H1 (cell line): ENCODE measurements around the gene ACHE. TPM values are rescaled to one million over a fixed set of nuclear protein-coding genes. Genes with fewer than 3 reads are reported as not detected.

Source experiments
- CTCF ChIA-PET: fragments of 300-600 bp; sonication (Branson Sonifier 250); formaldehyde crosslinking; loops from one replicate; lab custom pipeline; 2021; ENCODE audit not compliant: partially characterized antibody; lab: Charles Lee
- POLR2A ChIA-PET: fragments of 300-600 bp; sonication (Branson Sonifier 250); formaldehyde crosslinking; loops from one replicate; lab custom pipeline; 2021; ENCODE audit warnings: inconsistent platforms; ENCODE audit not compliant: partially characterized antibody; lab: Charles Lee
- DNase-seq, 2 experiments: peaks; one replicate each; pipeline versions ENCODE4 v3.0.0 to v3.0.0-alpha.2; 2010 to 2022; ENCODE audit warnings: low spot score in 2 of 2, low read depth in 1 of 2, mixed read lengths in 1 of 2
- FAIRE-seq: peaks from 2 replicates; lab custom pipeline; 2011; peaks lifted over from hg19 to GRCh38; lab: Jason Lieb, UNC
- H2AFZ ChIP-seq: 2 replicates; pipeline ENCODE4 v1.8.1; 2012; ENCODE audit warnings: low read length, inconsistent platforms
- H2AK5ac ChIP-seq: 2 replicates; pipeline ENCODE4 v1.6.1; 2013; ENCODE audit warnings: low read depth, low read length
- H2BK120ac ChIP-seq: replicated peaks from 2 replicates; pipeline ENCODE3; 2013; ENCODE audit warnings: low read depth, low read length, inconsistent platforms
- H2BK12ac ChIP-seq: 2 replicates; pipeline ENCODE4 v1.6.1; 2013; ENCODE audit warnings: low read depth, low read length
- H2BK15ac ChIP-seq: 2 replicates; pipeline ENCODE4 v1.6.1; 2013; ENCODE audit warnings: low read length
- H2BK20ac ChIP-seq: 2 replicates; pipeline ENCODE4 v1.6.1; 2013; ENCODE audit warnings: low read length
- H2BK5ac ChIP-seq: 2 replicates; pipeline ENCODE4 v1.6.1; 2013; ENCODE audit warnings: low read depth, low read length
- H3K14ac ChIP-seq: 2 replicates; pipeline ENCODE4 v1.6.1; 2013; ENCODE audit warnings: inconsistent platforms; ENCODE audit not compliant: insufficient read length
- H3K18ac ChIP-seq: 2 replicates; pipeline ENCODE4 v1.6.1; 2013; ENCODE audit warnings: low read length; ENCODE audit errors: extremely low read depth
- H3K23ac ChIP-seq: 2 replicates; pipeline ENCODE4 v1.6.1; 2013; ENCODE audit warnings: inconsistent platforms; ENCODE audit not compliant: insufficient read length
- H3K23me2 ChIP-seq: 2 replicates; pipeline ENCODE4 v1.6.1; 2013; ENCODE audit warnings: low read depth, low read length
- H3K27ac ChIP-seq: 2 replicates; pipeline ENCODE4 v1.6.1; 2011; ENCODE audit warnings: low read depth, low read length, inconsistent platforms
- H3K27me3 ChIP-seq, 4 experiments: replicated peaks in 1 of 4; 1 replicate in 1 of 4; 2 replicates in 3 of 4; pipeline versions ENCODE4 v1.6.1 to v1.8.1; 2011 to 2013; ENCODE audit warnings: low read length in 3 of 4, mild to moderate bottlenecking in 3 of 4, inconsistent platforms in 2 of 4, mixed read lengths in 2 of 4, moderate library complexity in 1 of 4; ENCODE audit not compliant: control insufficient read depth in 3 of 4, insufficient read depth in 3 of 4; ENCODE audit errors: extremely low read depth in 1 of 4
- H3K36me3 ChIP-seq, 4 experiments: 2 replicates each; pipeline versions ENCODE4 v1.6.1 to v1.8.1; 2011 to 2013; ENCODE audit warnings: mild to moderate bottlenecking in 4 of 4, low read length in 3 of 4, moderate library complexity in 2 of 4, control low read depth in 1 of 4, inconsistent platforms in 1 of 4; ENCODE audit not compliant: insufficient read depth in 4 of 4, control insufficient read depth in 2 of 4
- H3K4ac ChIP-seq: replicated peaks from 2 replicates; pipeline ENCODE3; 2013; ENCODE audit warnings: low read length, low read depth, mixed read lengths, inconsistent platforms; ENCODE audit not compliant: insufficient read length
- H3K4me1 ChIP-seq, 4 experiments: replicated peaks in 1 of 4; 1 replicate in 1 of 4; 2 replicates in 3 of 4; pipeline versions ENCODE4 v1.6.1 to v1.8.1; 2011 to 2013; ENCODE audit warnings: low read length in 3 of 4, inconsistent platforms in 2 of 4, mixed read lengths in 1 of 4; ENCODE audit not compliant: insufficient read depth in 4 of 4, control insufficient read depth in 3 of 4
- H3K4me2 ChIP-seq, 2 experiments: 2 replicates each; pipeline versions ENCODE4 v1.6.1 to v1.8.1; 2011 to 2013; ENCODE audit warnings: low read depth in 2 of 2, low read length in 2 of 2, control low read depth in 1 of 2, inconsistent platforms in 1 of 2, mild to moderate bottlenecking in 1 of 2; ENCODE audit not compliant: insufficient read depth in 1 of 2
- H3K4me3 ChIP-seq, 4 experiments: fragments of 200-600, 300-600 bp in 1 of 4; sonication (generic), shearing (Covaris generic), sonication (Bioruptor Twin) in 1 of 4; 2 replicates each; pipeline versions ENCODE4 v1.5.1 to v1.8.1; 2011 to 2016; ENCODE audit warnings: low read length in 4 of 4, low read depth in 3 of 4, control low read depth in 2 of 4, inconsistent platforms in 2 of 4, mild to moderate bottlenecking in 2 of 4, mixed read lengths in 1 of 4, moderate library complexity in 1 of 4; ENCODE audit not compliant: insufficient read depth in 2 of 4; ENCODE audit errors: extremely low read depth in 1 of 4
- H3K56ac ChIP-seq: replicated peaks from 2 replicates; pipeline ENCODE3; 2013; ENCODE audit warnings: low read depth, mild to moderate bottlenecking, mixed read lengths, low read length, inconsistent platforms; ENCODE audit not compliant: insufficient read length
- H3K79me1 ChIP-seq: 2 replicates; pipeline ENCODE4 v1.6.1; 2013; ENCODE audit warnings: low read depth, low read length, control low read depth
- H3K79me2 ChIP-seq, 2 experiments: 2 replicates each; pipeline versions ENCODE4 v1.6.1 to v1.8.1; 2012 to 2013; ENCODE audit warnings: low read length in 2 of 2, mild to moderate bottlenecking in 2 of 2, inconsistent platforms in 1 of 2; ENCODE audit not compliant: insufficient read depth in 2 of 2, control insufficient read depth in 1 of 2
- H3K9ac ChIP-seq, 4 experiments: replicated peaks in 1 of 4; 1 replicate in 1 of 4; 2 replicates in 3 of 4; pipeline versions ENCODE4 v1.6.1 to v1.8.1; 2011 to 2013; ENCODE audit warnings: low read depth in 3 of 4, low read length in 3 of 4, control low read depth in 2 of 4, mild to moderate bottlenecking in 2 of 4, moderate library complexity in 2 of 4, inconsistent platforms in 1 of 4; ENCODE audit errors: extremely low read depth in 1 of 4
- H3K9me3 ChIP-seq, 2 experiments: 2 replicates each; pipeline versions ENCODE4 v1.6.1 to v1.8.1; 2012 to 2013; ENCODE audit warnings: mild to moderate bottlenecking in 2 of 2, moderate library complexity in 2 of 2, control low read depth in 1 of 2, inconsistent platforms in 1 of 2, low read depth in 1 of 2, low read length in 1 of 2, mixed read lengths in 1 of 2; ENCODE audit not compliant: insufficient read depth in 2 of 2
- H4K20me1 ChIP-seq, 2 experiments: replicated peaks in 1 of 2; 2 replicates each; pipeline versions ENCODE3 to v1.8.1; 2011 to 2013; ENCODE audit warnings: inconsistent platforms in 2 of 2, low read length in 2 of 2, mild to moderate bottlenecking in 1 of 2; ENCODE audit not compliant: insufficient read depth in 2 of 2, control insufficient read depth in 1 of 2
- H4K5ac ChIP-seq: 2 replicates; pipeline ENCODE4 v1.6.1; 2013; ENCODE audit warnings: low read length, low read depth, mixed read lengths, inconsistent platforms; ENCODE audit not compliant: insufficient read length
- H4K8ac ChIP-seq: 2 replicates; pipeline ENCODE4 v1.8.0; 2013; ENCODE audit warnings: mild to moderate bottlenecking, moderate library complexity, low read length, inconsistent platforms; ENCODE audit not compliant: insufficient read depth; ENCODE audit errors: extremely low read depth
- H4K91ac ChIP-seq: replicated peaks from 2 replicates; pipeline ENCODE3; 2013; ENCODE audit warnings: low read length, mixed read lengths, inconsistent platforms; ENCODE audit not compliant: insufficient read length
- CBX8 ChIP-seq: fragments of 300-800, 300-1000 bp; sonication (generic); IDR thresholded peaks from 2 replicates; pipeline ENCODE4 v1.7.1; 2016; ENCODE audit warnings: low read depth, low read length, borderline replicate concordance
- KDM1A ChIP-seq: fragments of 200-600, 300-600 bp; sonication (generic); IDR thresholded peaks from 2 replicates; pipeline ENCODE4 v1.7.1; 2016; ENCODE audit warnings: mild to moderate bottlenecking, low read length, borderline replicate concordance
- POLR2AphosphoS5 ChIP-seq: IDR thresholded peaks from 2 replicates; pipeline ENCODE4 v1.6.1; 2011; ENCODE audit warnings: low read depth, low read length
- RBBP5 ChIP-seq: IDR thresholded peaks from 2 replicates; pipeline ENCODE4 v1.7.1; 2012; ENCODE audit warnings: low read depth, mild to moderate bottlenecking, inconsistent platforms, low read length, moderate library complexity, borderline replicate concordance
- SAP30 ChIP-seq: fragments of 300-600 bp; sonication (generic); IDR thresholded peaks from 2 replicates; pipeline ENCODE4 v1.7.1; 2012; ENCODE audit warnings: low read length, moderate library complexity, mild to moderate bottlenecking, inconsistent platforms; ENCODE audit not compliant: insufficient read depth, insufficient replicate concordance
- SRF ChIP-seq: IDR thresholded peaks from 2 replicates; pipeline ENCODE4 v1.6.1; 2011; ENCODE audit warnings: mild to moderate bottlenecking, low read depth, low read length, moderate library complexity
- WGBS, 2 experiments: shearing (Covaris generic) in 1 of 2; methylation state at CpG; one replicate each; pipeline versions ENCODE4 v1.1.6 to v1.1.7; 2013 to 2015; ENCODE audit warnings: low lambda C conversion rate in 2 of 2, mixed read lengths in 2 of 2, inconsistent platforms in 1 of 2, low coverage in 1 of 2, missing lambda C conversion rate in 1 of 2; ENCODE audit not compliant: insufficient replicate concordance in 2 of 2, insufficient coverage in 1 of 2, insufficient read length in 1 of 2; ENCODE audit errors: extremely low coverage in 1 of 2, missing lambda C conversion rate in 1 of 2; 5-methylcytosine and 5-hydroxymethylcytosine counted together
- polyA plus RNA-seq, 7 experiments: library from polyadenylated mRNA; depleted of rRNA in 3 of 7; stranded (reverse) in 5 of 7; unstranded in 2 of 7; fragments of >200 nt in 5 of 7; fragments of 200-250 nt in 2 of 7; gene quantifications; 1 replicate in 5 of 7; 2 replicates in 1 of 7; 4 replicates in 1 of 7; pipeline versions ENCODE4 v1.2.1 to v1.2.3, GENCODE V29; 2011 to 2013; ENCODE audit warnings: missing spikeins in 2 of 7, mixed read lengths in 2 of 7
- total RNA-seq: library from RNA; stranded (reverse); fragmentation: NEBNext Ultra II Directional; extraction: Animal tissue kit (Norgen Biotek cat#: 25700); gene quantifications from 2 replicates; pipeline ENCODE4 v1.2.1, GENCODE V29; 2021

Gene ACHE
- total and polyA plus RNA-seq, 2 of the 8 experiments (the other 6 are each of a cell fraction or from before 2014, with no cell fraction given): 1.4 to 4.3 TPM

- Histone ChIP-seq H3K79me1 (peaks cover 7% of the 10 kb centered on the region; the same call in 1 of the 2 replicates), H3K4ac (peak overlapping the region; percentile 71), H2BK15ac (peak overlapping the region; percentile 92; the same call in 1 of the 2 replicates), H3K4me2 (peak overlapping the region; percentile 73 to 91), H4K20me1 (no peaks in the 10 kb centered on the region), H3K4me3 (peak overlapping the region in 3 of 4 experiments; percentile 68 to 93 (median 89); a peak in 5 of 8 replicates), H3K9me3 (no peaks in the 10 kb centered on the region), H4K5ac (peak overlapping the region; percentile 39), H3K14ac (no peak overlapping the region), H2BK120ac (peak overlapping the region; percentile 9), H2AFZ (no peak overlapping the region), H3K56ac (peak overlapping the region; percentile 86), H4K8ac (no peak overlapping the region), H3K23me2 (peaks cover 6% of the 10 kb centered on the region; the same call in 1 of the 2 replicates), H2BK12ac (peak overlapping the region; percentile 97; the same call in 1 of the 2 replicates), H3K79me2 (peaks cover 0 to 18% of the 10 kb centered on the region in 2 experiments; a peak in 3 of 4 replicates), H2AK5ac (peak overlapping the region; percentile 98), H3K9ac (peak overlapping the region in 3 of 4 experiments; percentile 39 to 91 (median 91); a peak in 4 of 7 replicates), H3K4me1 (peaks cover 2 to 16% (median 11%) of the 10 kb centered on the region in 4 experiments), H2BK5ac (peak overlapping the region; percentile 94), H3K27me3 (no peaks in the 10 kb centered on the region), H3K27ac (peak overlapping the region; percentile 94), H3K23ac (no peak overlapping the region), H4K91ac (peak overlapping the region; percentile 96), H3K18ac (peak overlapping the region; percentile 83), H3K36me3 (peaks cover 14 to 24% (median 18%) of the 10 kb centered on the region in 4 experiments)
- 64% methylated on average over 5 of the region's 5 CpGs; no CpG with 5 or more reads in 1 of the 2 experiments for WGBS, 2 experiments
- ChIA-PET POLR2A (interaction anchor here (0.8 to 15.1 kb wide), 11 partner anchors 8 to 161 kb away, joined by 3 to 313 read pairs (median 4); partner anchors contain the start of genes POP7, SLC12A9, SRRT and UFSP1), CTCF (interaction anchor here (0.9 kb wide), 1 partner anchor 15 kb away, joined by 3 read pairs; no protein-coding TSS in a partner anchor)
- DNase-seq (peak in 1 of 2 experiments; percentile 60), FAIRE-seq (no peak)
- TF ChIP-seq SRF (no peak), SAP30 (no peak), KDM1A (no peak), POLR2AphosphoS5 (no peak; the same call in 1 of the 2 replicates), CBX8 (no peak), RBBP5 (no peak)
- TF ChIP-seq, all 59 proteins: peak for 0
- H2BK20ac ChIP-seq: no peak overlapping the region
Measured at GRCh38 chr7:100866729-100867039, 29.0 kb downstream of the ACHE start.
